H9 (cell line): ENCODE results near the gene VPS26B. TPM values are rescaled to one million over a fixed set of nuclear protein-coding genes. Genes with fewer than 3 reads are reported as not detected.
A peak's percentile ranks its signal among the peaks of the same experiment; 100 is the strongest.

ENCODE experiments used
- DNase-seq: peaks from one replicate; pipeline ENCODE4 v3.0.0-alpha.2; 2017
- H2AFZ ChIP-seq: one replicate; pipeline ENCODE4 v1.6.1; 2013; ENCODE audit warnings: mild to moderate bottlenecking, low read length, control low read depth, moderate library complexity
- H2AK5ac ChIP-seq: 2 replicates; pipeline ENCODE4 v1.6.1; 2013; ENCODE audit warnings: low read length, control low read depth, mixed read lengths; ENCODE audit not compliant: insufficient read length
- H2BK120ac ChIP-seq: one replicate; pipeline ENCODE4 v1.6.1; 2013; ENCODE audit warnings: low read depth, mild to moderate bottlenecking, low read length, control low read depth, inconsistent platforms; ENCODE audit not compliant: poor library complexity, severe bottlenecking
- H2BK12ac ChIP-seq: 2 replicates; pipeline ENCODE4 v1.6.1; 2013; ENCODE audit warnings: low read length, control low read depth, mixed read lengths, low read depth; ENCODE audit not compliant: insufficient read length
- H2BK15ac ChIP-seq: 2 replicates; pipeline ENCODE4 v1.6.1; 2013; ENCODE audit warnings: low read depth, low read length, control low read depth
- H2BK20ac ChIP-seq: one replicate; pipeline ENCODE4 v1.6.1; 2013; ENCODE audit warnings: low read depth, mild to moderate bottlenecking, low read length, control low read depth, inconsistent platforms; ENCODE audit not compliant: poor library complexity, severe bottlenecking
- H2BK5ac ChIP-seq: 2 replicates; pipeline ENCODE4 v1.6.1; 2013; ENCODE audit warnings: low read length, control low read depth, mixed read lengths; ENCODE audit not compliant: insufficient read length
- H3K14ac ChIP-seq: 2 replicates; pipeline ENCODE4 v1.6.1; 2013; ENCODE audit warnings: low read length, control low read depth; ENCODE audit not compliant: insufficient read depth
- H3K18ac ChIP-seq: 2 replicates; pipeline ENCODE4 v1.6.1; 2013; ENCODE audit warnings: low read depth, mild to moderate bottlenecking, mixed read lengths, low read length, control low read depth; ENCODE audit not compliant: insufficient read length
- H3K23ac ChIP-seq: 2 replicates; pipeline ENCODE4 v1.6.1; 2013; ENCODE audit warnings: low read length, control low read depth, mixed read lengths, low read depth; ENCODE audit not compliant: insufficient read length
- H3K23me2 ChIP-seq: 2 replicates; pipeline ENCODE4 v1.6.1; 2013; ENCODE audit warnings: low read depth, mild to moderate bottlenecking, mixed read lengths, low read length, control low read depth; ENCODE audit not compliant: insufficient read length, poor library complexity, severe bottlenecking
- H3K27ac ChIP-seq: 2 replicates; pipeline ENCODE4 v1.5.1; 2013; ENCODE audit warnings: low read length, control low read depth, mixed read lengths, low read depth; ENCODE audit not compliant: insufficient read length
- H3K27me3 ChIP-seq: 2 replicates; pipeline ENCODE4 v1.6.1; 2013; ENCODE audit warnings: low read length, control low read depth, inconsistent platforms; ENCODE audit not compliant: insufficient read depth
- H3K4ac ChIP-seq: 2 replicates; pipeline ENCODE4 v1.6.1; 2013; ENCODE audit warnings: low read depth, mild to moderate bottlenecking, control low read depth, inconsistent platforms, low read length, moderate library complexity
- H3K4me1 ChIP-seq: 2 replicates; pipeline ENCODE4 v1.6.1; 2013; ENCODE audit warnings: low read length, control low read depth, inconsistent platforms; ENCODE audit not compliant: insufficient read depth
- H3K4me2 ChIP-seq: 2 replicates; pipeline ENCODE4 v1.6.1; 2013; ENCODE audit warnings: low read length, control low read depth, mixed read lengths; ENCODE audit not compliant: insufficient read length, insufficient read depth
- H3K56ac ChIP-seq: 2 replicates; pipeline ENCODE4 v1.6.1; 2013; ENCODE audit warnings: low read depth, mild to moderate bottlenecking, mixed read lengths, low read length, control low read depth; ENCODE audit not compliant: insufficient read length
- H3K79me1 ChIP-seq: 2 replicates; pipeline ENCODE4 v1.6.1; 2013; ENCODE audit warnings: low read depth, mild to moderate bottlenecking, moderate library complexity, low read length, control low read depth, inconsistent platforms; ENCODE audit not compliant: insufficient read depth, poor library complexity, severe bottlenecking
- H3K79me2 ChIP-seq: 2 replicates; pipeline ENCODE4 v1.6.1; 2013; ENCODE audit warnings: low read length, control low read depth, inconsistent platforms; ENCODE audit not compliant: insufficient read depth
- H3K9ac ChIP-seq: 2 replicates; pipeline ENCODE4 v1.6.1; 2013; ENCODE audit warnings: low read length, control low read depth, mixed read lengths; ENCODE audit not compliant: insufficient read length; ENCODE audit errors: extremely low read depth
- H3K9me3 ChIP-seq: one replicate; pipeline ENCODE4 v1.6.1; 2013; ENCODE audit warnings: low read depth, low read length, inconsistent platforms; ENCODE audit not compliant: control insufficient read depth
- H3T11ph ChIP-seq: one replicate; pipeline ENCODE4 v1.6.1; 2013; ENCODE audit warnings: mild to moderate bottlenecking, low read length, control low read depth, inconsistent platforms
- H4K20me1 ChIP-seq: one replicate; pipeline ENCODE4 v1.6.1; 2013; ENCODE audit not compliant: control insufficient read depth, insufficient read length, insufficient read depth
- H4K5ac ChIP-seq: 2 replicates; pipeline ENCODE4 v1.6.1; 2013; ENCODE audit warnings: low read depth, mild to moderate bottlenecking, mixed read lengths, low read length, control low read depth; ENCODE audit not compliant: insufficient read length
- H4K8ac ChIP-seq: replicated peaks from 2 replicates; pipeline ENCODE4 v1.6.1; 2013; ENCODE audit warnings: low read length, control low read depth, mixed read lengths, low read depth; ENCODE audit not compliant: insufficient read length
- H4K91ac ChIP-seq: 2 replicates; pipeline ENCODE4 v1.6.1; 2013; ENCODE audit warnings: low read depth, mild to moderate bottlenecking, moderate library complexity, mixed read lengths, low read length, control low read depth; ENCODE audit not compliant: insufficient read length
- H3K27ac Mint-ChIP-seq, 3 experiments: 2 replicates in 2 of 3; 3 replicates in 1 of 3; pipeline ENCODE4 v1.8.0; 2020 to 2021; ENCODE audit warnings: mixed read lengths in 3 of 3, mild to moderate bottlenecking in 1 of 3, moderate library complexity in 1 of 3
- H3K27me3 Mint-ChIP-seq: 2 replicates; pipeline ENCODE4 v1.8.0; 2021; ENCODE audit warnings: low read depth, mild to moderate bottlenecking, moderate library complexity, mixed read lengths
- H3K36me3 Mint-ChIP-seq, 3 experiments: 2 replicates in 2 of 3; 3 replicates in 1 of 3; pipeline ENCODE4 v1.8.0; 2020 to 2021; ENCODE audit warnings: low read depth in 3 of 3, mixed read lengths in 3 of 3; ENCODE audit not compliant: insufficient read depth in 1 of 3
- H3K4me1 Mint-ChIP-seq, 2 experiments: 2 replicates each; pipeline ENCODE4 v1.8.0; 2020; ENCODE audit warnings: mixed read lengths in 2 of 2
- H3K4me3 Mint-ChIP-seq, 2 experiments: 2 replicates in 1 of 2; 3 replicates in 1 of 2; pipeline ENCODE4 v1.8.0; 2020 to 2021; ENCODE audit warnings: mild to moderate bottlenecking in 2 of 2, mixed read lengths in 2 of 2, moderate library complexity in 1 of 2
- H3K9me3 Mint-ChIP-seq, 2 experiments: 2 replicates in 1 of 2; 3 replicates in 1 of 2; pipeline ENCODE4 v1.8.0; 2020; ENCODE audit warnings: mild to moderate bottlenecking in 2 of 2, mixed read lengths in 2 of 2, moderate library complexity in 1 of 2
- WGBS: extraction: QIAGEN DNeasy Blood & Tissue Kit; methylation state at CpG from one replicate; pipeline ENCODE4 v1.1.7; 2013; ENCODE audit warnings: missing lambda C conversion rate, low lambda C conversion rate, mixed read lengths; ENCODE audit not compliant: insufficient read length; ENCODE audit errors: extremely low coverage; 5-methylcytosine and 5-hydroxymethylcytosine counted together
- total RNA-seq: library from RNA; stranded (reverse); gene quantifications from 2 replicates; pipeline ENCODE4 v1.2.1, GENCODE V29; 2021
- TF ChIP-seq, protein P1 (sequence below): fragments of 200-600 bp; sonication (generic); conservative IDR thresholded peaks from 3 replicates; pipeline ENCODE4 v1.8.0; 2021; ENCODE audit warnings: antibody characterized with exemption, mild to moderate bottlenecking

The VPS26B gene
- total RNA-seq, 1 experiment from 2014 or later, result 27.5 TPM

DNA sequence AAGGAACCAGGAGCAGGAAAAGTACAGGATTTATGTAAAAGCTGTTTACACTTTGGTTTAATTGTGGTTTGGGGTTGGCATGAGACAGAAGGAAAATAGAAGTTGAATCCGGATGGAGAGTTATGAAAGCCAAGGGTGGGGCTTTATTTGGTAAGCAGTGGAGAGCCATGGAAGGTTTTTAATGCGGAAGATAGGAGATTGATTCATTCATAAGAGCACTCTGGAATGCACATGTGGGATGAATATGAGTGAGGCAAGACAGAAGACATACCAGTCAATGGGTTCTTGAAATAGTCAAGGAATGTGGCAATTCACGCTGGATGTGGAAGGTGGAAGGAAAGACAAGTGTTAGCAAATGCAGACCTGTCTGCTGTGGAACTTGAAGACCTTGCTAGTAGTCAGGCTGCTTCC is 42.4 kb downstream of the VPS26B start:
- H4K91ac ChIP-seq, result no peak overlapping the region
- H3K18ac ChIP-seq, result no peak overlapping the region
- no peak overlapping the region for H3K27ac ChIP-seq
- H3K27me3 ChIP-seq, result no peaks in the 10 kb centered on the region
- H2BK120ac ChIP-seq, result no peak overlapping the region
- H4K8ac ChIP-seq, result no peak overlapping the region
- H3K4me2 ChIP-seq, result no peak overlapping the region
- WGBS, result no CpG with 5 or more reads among the region's 3 CpGs
- peaks cover 20% of the 10 kb centered on the region for H3K4me1 ChIP-seq
- no peak overlapping the region for H2AFZ ChIP-seq
- TF ChIP-seq, protein P1, sequence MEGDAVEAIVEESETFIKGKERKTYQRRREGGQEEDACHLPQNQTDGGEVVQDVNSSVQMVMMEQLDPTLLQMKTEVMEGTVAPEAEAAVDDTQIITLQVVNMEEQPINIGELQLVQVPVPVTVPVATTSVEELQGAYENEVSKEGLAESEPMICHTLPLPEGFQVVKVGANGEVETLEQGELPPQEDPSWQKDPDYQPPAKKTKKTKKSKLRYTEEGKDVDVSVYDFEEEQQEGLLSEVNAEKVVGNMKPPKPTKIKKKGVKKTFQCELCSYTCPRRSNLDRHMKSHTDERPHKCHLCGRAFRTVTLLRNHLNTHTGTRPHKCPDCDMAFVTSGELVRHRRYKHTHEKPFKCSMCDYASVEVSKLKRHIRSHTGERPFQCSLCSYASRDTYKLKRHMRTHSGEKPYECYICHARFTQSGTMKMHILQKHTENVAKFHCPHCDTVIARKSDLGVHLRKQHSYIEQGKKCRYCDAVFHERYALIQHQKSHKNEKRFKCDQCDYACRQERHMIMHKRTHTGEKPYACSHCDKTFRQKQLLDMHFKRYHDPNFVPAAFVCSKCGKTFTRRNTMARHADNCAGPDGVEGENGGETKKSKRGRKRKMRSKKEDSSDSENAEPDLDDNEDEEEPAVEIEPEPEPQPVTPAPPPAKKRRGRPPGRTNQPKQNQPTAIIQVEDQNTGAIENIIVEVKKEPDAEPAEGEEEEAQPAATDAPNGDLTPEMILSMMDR, result no peak
- H2BK20ac ChIP-seq, result no peak overlapping the region
- no peak overlapping the region for H3K4ac ChIP-seq
- H2BK12ac ChIP-seq, result no peak overlapping the region
- peaks cover 42 to 47% of the 10 kb centered on the region in 2 experiments for H3K4me1 Mint-ChIP-seq
- no peak overlapping the region for H4K5ac ChIP-seq
- no peaks in the 10 kb centered on the region for H3K23me2 ChIP-seq
- H3K27ac Mint-ChIP-seq, result peak overlapping the region in 2 of 3 experiments; percentile 19 to 27; a peak in 2 of 7 replicates
- no peak overlapping the region for H2AK5ac ChIP-seq
- no peaks in the 10 kb centered on the region for H3K9me3 ChIP-seq
- no peaks in the 10 kb centered on the region for H3K79me1 ChIP-seq
- H4K20me1 ChIP-seq, result no peaks in the 10 kb centered on the region
- no peak overlapping the region for H3K4me3 Mint-ChIP-seq
- no peak overlapping the region for H2BK15ac ChIP-seq
- no peaks in the 10 kb centered on the region for H3K9me3 Mint-ChIP-seq
- H3K14ac ChIP-seq, result no peak overlapping the region
- no peak overlapping the region for H3K23ac ChIP-seq
- H3K27me3 Mint-ChIP-seq, result no peaks in the 10 kb centered on the region
- H3K9ac ChIP-seq, result no peak overlapping the region
- H3K36me3 Mint-ChIP-seq, result peaks cover 3 to 32% (median 19%) of the 10 kb centered on the region in 3 experiments; a peak in 5 of 7 replicates
- H3K79me2 ChIP-seq, result peaks cover 5% of the 10 kb centered on the region; the same call in 1 of the 2 replicates
- no peak overlapping the region for H3T11ph ChIP-seq
- no peak overlapping the region for H3K56ac ChIP-seq
- no peak overlapping the region for H2BK5ac ChIP-seq
- DNase-seq, result no peak
